HG02678 (cell line): ENCODE measurements around the gene ATP9B.

Source experiments
- ATAC-seq: cut with Tn5 transposase; IDR thresholded peaks from one replicate; pipeline ENCODE4 v1.9.1; 2021; ENCODE audit warnings: mild to moderate bottlenecking, moderate library complexity; ENCODE audit not compliant: unreplicated experiment

ATP9B gene, protein sequence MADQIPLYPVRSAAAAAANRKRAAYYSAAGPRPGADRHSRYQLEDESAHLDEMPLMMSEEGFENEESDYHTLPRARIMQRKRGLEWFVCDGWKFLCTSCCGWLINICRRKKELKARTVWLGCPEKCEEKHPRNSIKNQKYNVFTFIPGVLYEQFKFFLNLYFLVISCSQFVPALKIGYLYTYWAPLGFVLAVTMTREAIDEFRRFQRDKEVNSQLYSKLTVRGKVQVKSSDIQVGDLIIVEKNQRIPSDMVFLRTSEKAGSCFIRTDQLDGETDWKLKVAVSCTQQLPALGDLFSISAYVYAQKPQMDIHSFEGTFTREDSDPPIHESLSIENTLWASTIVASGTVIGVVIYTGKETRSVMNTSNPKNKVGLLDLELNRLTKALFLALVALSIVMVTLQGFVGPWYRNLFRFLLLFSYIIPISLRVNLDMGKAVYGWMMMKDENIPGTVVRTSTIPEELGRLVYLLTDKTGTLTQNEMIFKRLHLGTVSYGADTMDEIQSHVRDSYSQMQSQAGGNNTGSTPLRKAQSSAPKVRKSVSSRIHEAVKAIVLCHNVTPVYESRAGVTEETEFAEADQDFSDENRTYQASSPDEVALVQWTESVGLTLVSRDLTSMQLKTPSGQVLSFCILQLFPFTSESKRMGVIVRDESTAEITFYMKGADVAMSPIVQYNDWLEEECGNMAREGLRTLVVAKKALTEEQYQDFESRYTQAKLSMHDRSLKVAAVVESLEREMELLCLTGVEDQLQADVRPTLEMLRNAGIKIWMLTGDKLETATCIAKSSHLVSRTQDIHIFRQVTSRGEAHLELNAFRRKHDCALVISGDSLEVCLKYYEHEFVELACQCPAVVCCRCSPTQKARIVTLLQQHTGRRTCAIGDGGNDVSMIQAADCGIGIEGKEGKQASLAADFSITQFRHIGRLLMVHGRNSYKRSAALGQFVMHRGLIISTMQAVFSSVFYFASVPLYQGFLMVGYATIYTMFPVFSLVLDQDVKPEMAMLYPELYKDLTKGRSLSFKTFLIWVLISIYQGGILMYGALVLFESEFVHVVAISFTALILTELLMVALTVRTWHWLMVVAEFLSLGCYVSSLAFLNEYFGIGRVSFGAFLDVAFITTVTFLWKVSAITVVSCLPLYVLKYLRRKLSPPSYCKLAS

DNA sequence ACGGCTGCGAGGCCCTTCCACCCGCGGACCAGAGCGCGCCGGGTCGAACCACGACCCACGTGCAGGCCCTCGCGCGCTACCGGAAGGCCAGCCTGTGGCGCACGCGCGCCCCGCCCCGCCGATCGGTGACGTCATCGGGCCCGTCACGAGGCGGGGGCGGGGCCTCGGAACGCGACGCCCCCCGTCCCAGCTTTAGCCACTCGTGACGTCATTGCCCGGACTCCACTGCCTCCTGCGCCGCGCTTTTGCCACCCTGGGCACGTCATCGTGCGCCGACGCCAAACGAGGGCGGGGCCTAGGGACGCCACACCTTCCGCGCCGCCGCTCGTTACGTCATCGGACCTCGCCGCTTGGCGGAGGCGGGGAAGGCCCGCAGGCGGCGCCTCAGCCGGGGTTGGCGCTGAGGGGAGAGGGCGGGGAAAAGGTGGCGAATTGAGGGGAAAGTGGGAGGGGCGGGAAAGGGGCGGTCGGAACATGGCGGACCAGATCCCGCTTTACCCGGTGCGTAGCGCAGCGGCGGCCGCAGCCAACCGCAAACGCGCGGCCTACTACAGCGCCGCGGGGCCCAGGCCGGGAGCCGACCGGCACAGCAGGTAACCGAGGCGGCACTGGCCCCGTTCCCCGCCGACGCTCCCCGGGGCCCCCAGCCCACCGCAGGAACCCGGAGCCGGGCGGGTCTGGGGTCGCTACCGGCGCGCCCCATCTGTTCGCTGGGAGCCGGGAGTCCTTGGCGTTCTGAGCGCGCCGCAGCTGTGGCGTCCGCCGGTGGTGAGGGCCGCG, at the start of gene ATP9B:
Gene ATP9B, plus strand, starts transcription at position 458 of the 780 bp plus-strand sequence. Its CDS starts 17 bp downstream, at position 475.
- ATAC-seq: peak; percentile 85

DNA sequence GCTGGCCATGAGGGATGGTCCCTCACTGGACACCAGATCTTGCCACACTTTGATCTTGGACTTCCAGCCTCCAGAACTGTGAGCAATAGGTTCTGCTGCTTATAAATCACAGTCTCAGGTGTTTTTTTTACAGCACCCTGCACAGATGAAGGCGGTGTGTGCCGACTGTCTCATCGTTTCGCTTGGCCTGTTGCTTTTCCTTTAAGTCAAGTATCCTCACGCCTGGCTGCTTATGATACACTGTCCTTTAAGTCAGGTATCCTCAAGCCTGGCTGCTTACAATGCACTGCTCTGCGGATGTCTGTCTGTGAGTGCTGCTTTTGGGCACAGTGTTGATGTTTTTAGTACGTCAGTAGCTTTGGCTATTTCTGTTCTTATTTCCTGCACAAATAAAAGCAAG, 49.3 kb upstream of the ATP9B start:
- ATAC-seq: no peak

DNA sequence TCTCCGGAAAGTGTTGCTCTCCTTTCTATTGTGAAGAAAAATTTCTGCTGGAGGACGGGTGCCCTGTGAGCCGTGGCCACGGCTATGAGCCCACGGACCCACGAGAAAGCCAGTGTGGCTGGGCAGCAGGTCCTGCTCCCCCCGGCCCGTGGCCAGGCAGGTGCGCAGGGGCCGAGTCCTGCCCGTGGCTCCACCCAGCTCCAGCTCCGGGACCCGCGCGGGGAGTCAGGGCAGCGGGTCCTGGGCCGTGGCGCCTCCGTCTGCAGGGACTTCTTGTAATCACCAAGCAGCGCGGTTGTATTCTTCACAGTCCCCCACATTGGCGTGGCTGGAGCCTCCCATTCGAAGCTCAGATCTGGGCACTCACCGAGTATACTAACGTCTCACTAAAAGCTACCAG, 46.6 kb upstream of the ATP9B start:
- no peak for ATAC-seq

DNA sequence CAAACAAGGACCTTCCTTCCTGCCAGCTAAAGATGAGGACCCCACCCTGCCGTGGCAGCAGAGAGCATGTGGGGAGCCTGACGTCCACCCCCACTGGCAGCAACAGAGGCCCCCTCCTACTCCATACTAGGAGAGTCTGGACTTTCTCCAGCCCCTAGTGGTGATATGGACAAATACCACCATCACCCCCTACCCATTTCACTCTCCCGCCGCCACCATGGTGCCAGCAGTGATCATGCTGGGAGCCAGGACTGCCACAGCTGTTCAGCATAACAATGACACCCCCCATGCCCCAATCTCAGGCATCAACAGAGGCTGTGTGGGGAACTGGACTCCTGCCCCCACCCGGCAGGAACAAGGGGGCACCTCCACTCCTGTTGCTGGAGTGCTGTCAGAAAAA, 42.7 kb upstream of the ATP9B start:
- no peak for ATAC-seq

DNA sequence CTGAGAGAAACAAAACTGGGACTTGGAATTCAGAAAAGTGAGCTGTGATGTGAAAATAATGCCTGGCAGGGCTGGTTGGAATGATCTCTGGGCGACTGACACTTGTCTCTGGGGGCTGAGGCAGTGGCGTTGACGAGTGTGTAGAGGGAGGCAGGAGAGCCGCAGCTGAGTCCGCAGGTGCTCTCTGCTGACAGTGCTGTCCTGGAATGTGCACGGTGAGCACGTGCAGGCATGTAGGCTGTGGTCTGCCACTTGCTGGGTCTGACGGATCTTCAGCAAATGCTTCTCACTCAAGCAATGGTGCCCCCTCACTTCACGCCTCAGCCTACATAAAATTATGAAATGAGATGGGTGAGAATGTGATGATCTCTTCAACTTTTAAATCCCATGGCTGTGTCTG, 38.5 kb upstream of the ATP9B start:
- no peak for ATAC-seq

DNA sequence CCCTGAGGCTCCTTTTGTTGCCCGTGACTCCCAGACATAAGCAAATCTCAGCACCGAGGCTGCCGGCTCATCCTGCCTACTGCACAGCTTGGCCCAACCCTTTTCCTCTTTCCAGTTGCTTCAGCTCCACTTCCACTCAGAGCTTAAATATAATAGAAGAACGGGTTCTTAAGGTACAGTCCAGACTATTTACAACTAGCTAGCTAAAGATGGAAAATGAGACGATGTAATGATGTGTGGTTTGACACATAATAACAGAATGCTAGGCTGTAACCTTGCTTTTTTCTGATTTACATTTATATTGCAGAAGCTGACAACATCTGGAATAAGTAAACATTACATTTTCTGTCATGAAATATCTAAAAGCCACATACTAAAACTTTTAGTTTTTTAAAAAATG, 26.9 kb upstream of the ATP9B start:
- ATAC-seq: no peak

DNA sequence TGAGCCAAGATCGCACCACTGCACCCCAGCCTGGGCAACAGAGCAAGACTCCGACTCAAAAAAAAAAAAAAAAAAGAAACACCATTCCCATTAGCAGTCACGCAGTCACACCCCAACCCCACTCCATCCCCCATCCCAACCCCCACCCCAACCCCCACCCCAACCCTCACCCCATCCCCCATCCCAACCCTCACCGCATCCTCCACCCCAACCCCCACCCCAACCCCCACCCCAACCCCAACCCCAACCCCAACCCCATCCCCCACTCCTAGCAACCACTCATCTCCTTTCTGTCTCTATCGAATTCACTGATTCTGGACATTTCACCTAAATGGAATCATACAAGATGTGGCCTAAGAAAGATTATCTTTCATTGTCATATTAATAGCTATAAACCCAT, 25.9 kb upstream of the ATP9B start:
- ATAC-seq: no peak

DNA sequence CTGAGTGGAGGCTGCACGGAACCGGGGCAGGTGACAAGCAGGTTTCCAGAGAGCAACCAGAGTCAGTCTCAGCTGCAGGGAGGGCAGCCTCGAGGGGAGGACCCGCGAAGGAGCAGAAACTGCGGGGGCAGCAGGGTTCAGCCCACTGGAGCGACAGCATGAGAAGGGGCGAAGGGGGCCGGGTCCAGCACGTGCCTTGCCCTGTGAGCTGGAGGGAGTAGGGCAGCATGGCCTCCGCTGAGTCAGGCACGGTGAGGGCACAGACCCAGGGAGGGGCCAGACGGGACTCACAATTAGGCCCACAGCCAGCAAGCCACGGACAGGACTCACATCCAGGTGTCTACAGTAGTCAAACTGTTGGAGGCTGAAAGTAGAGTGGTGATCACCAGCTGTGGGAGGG, 22.7 kb upstream of the ATP9B start:
- ATAC-seq: no peak

DNA sequence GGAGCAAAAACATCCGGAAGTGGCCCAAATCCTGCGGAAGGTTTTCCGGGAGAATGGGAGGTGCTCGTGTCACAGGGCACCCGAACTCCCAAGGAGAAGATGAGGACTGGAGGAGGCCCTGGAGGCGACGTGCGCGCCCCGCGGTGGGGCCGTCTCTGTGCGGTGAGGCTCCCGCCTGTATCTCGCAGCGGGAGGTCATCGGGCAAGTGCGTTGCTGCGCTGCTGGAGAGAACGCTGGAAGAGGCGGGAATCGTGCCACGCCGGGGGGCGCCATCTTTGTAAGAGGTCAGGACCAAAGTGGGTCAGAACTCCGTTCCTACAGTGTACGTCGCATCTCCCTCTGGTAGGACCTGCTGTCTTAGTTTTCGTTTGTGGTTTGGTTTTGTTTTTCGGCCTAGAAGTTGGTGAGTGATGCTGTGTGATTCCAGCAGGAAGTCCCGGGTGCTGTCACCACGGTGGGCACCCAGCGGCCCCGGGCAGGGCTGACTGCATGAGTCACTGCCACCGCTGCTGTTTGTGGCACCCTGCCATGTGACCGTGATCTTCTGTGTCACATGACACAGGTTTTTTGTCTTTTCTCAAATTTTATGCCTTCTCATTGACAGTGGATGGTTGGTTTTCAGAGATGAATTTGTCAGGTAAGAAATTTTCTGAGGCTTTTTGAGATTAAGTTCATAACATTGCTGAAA, 21.5 kb upstream of the ATP9B start:
- no peak for ATAC-seq

DNA sequence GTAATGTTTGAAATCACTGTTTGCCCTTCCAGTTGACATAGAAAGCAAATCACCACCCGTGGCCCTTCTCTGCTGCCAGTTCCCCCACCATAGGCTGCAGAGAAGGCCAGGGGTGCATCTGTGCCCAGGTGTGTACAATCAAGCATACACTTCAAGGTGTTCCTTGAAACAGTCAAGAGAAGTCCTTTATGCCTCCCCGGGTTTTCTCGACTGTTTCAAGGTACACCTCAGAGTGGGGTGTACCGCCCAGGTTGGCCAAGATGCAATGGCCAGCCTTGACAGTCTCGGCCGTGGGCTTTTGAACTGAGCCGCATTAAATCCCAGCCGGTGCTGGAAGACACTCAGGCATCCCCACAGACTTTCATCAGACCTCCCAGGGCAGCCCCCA, 21.0 kb upstream of the ATP9B start:
- ATAC-seq: no peak

DNA sequence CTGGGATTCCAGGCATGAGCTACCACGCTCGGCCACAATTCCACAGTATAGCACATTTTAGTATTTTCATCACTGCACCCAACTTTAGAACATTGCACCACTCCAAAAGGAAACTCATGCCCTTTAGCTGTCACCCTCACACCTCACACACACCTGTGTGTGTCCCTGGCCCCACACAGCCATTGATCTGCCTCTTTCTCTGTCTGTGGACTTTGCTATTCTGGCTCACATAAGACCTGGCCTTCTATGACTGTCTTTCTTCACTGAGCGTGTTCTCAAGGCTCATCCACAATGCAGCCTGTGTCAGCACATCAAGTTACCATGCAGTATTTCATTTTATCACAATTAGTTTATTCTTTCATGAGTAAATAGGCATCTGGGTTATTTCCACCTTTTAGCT, 19.7 kb upstream of the ATP9B start:
- ATAC-seq: no peak

DNA sequence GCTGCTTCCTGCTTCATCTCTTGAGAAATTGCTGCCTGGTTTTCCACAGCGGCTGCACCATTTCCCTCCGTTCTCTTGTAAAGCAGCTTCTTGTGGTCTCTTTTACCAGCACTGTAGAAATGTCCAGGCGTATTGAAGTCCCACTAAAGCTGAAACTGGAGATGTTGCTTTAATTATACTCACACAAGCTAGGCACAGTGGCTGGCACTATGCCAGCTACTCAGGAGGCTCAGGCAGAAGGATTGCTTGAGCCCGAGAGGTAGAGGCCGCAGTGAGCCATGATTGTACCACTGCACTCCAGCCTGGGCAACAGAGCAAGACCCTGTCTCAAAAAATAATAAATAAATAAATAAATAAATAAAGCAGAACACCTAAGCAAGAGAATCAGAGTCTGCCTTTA, 19.2 kb upstream of the ATP9B start:
- no peak for ATAC-seq

DNA sequence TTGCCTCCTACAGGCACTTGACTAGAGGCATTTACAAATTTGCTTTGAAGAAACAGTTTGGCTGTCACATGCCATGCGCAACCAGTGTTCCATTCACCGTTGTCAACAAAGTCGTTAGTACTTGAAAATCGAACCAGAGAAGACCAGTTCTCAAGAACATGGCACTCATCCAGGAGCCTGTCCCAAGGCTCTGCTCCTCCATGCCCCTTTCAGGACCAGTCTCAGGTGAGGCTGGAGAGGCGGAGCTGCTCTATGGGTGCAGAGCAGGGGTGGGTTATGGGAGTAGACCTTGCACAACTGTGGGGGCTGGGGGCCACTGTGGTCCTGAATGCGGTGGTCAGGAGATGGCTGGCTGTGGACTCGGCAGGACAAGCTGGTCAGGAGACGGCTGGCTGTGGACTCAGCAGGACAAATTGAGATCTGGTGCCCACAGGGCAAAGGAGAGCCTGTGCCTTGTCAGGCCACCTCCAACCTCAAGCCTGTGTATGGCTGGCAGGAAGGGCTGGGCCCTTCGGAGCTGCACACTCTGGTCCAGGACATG, 12.3 kb upstream of the ATP9B start:
- no peak for ATAC-seq

DNA sequence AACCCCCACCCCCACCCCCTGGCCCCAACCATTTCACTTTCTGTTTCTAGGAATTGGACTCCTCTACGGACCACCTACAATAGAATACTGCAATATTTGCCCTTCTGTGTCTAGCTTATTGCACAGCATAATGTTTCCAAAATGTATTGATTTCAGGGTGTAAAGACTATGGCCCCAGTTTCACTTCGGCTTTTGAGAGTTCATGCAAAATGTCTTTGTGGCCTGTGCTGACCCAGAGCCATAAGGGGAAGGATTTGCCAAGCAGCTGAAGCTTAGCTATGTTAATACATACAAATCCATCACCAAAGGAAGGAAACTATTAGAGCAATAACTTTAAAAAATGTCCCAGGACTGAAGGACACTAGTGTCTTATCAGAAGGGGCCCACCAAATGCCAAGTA, 11.2 kb upstream of the ATP9B start:
- ATAC-seq: peak; percentile 66

DNA sequence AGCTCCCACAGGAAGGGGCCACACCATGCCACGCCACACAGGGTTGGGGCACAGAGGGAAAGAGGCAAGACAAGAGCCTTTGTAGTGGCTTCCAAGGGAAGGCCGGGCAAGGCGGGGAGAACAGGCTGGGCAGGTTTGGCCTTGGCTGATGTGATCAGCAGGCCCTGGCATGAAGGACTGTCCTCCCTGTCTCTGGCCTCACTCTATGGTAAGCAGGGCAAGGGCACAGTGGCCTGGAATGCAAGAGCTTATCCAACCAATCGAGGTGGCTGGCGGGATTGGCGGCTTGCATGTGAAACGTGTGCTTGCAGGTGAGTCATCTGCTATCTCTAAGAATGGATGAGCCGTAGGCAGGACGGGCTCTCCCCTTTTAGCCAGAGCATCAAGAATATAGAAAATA, 6.4 kb upstream of the ATP9B start:
- ATAC-seq: no peak

DNA sequence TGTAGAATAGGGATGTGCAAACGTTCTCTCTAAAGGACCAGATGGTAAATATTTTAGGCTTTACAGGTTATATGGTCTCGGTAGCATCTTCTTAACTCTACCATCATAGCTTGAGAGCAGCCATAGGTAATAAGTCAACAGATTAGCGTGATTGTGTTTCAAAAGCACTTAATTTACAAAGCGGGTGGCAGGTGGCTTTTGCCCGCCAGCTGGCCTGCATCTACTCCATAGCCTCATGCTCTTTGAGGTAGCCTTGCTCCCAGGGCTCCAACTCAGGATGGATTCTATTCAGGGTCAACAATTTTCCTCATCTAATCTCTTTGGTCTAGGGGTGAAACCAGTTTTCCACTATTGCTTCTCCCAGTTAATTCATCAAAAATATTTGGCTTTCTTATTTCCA, 5.0 kb upstream of the ATP9B start:
- ATAC-seq: no peak

DNA sequence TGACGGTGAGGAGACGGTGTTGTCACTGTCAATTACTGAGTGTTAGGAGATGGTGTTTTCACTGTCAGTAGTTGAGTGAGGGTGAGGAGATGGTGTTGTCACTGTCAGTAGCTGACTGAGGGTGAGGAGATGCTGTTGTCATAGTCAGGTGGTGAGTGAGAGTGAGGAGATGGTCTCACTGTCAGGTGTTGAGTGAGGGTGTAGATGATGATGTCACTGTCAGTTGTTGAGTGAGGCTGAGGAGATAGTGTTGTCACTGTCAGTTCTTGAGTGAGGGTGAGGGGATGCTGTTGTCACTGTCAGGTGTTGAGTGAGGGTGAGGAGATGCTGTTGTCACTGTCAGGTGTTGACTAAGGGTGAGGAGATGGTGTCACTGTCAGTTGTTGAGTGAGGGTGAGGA, 3.4 kb upstream of the ATP9B start:
- no peak for ATAC-seq

DNA sequence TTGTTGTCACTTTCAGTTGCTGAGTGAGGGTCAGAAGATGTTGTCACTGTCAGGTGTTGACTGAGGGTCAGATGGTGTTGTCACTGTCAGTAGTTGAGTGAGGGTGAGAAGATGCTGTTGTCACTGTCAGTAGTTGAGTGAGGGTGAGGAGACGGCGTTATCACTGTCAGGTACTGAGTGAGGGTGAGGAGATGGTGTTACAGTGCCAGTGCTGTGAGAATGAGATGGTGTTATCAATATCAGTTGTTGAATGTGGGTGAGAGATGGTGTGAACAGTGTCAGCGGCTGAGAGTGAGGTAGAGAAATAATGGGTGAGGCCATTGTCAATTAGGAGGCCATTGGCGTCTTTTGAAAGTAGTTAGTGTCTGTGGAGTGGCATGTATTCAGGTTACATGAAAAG, 1.6 kb upstream of the ATP9B start:
- no peak for ATAC-seq

DNA sequence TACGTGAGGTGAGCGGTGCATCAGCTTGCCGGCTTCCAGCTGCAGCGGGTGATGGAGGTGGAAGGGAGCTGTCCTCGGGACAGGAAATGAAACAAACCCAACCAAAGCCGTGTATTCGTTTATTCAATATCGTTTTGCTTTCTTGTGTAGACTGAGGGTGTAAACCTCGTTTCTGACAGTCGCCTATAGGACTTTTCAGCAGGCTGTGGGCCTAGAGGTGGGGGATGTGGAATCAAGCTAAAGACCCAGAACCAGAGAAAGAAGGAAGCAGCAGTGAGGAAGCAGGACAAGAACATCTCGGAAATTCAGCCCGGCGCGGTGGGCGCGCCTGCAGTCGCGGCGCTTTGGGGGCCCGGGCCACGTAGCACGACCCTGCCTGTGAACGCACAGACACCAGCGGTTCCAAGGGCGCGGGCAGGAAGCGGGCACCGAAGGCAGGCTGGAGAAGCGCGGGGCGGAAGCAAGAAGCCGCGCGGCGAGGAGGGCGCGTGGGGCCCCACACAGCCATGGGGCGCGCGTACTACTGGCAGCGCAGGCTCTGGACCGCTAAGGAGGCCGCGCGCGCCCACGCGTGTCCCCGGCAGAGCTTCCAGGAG, 755 bp upstream of the ATP9B start:
- peak; percentile 36 for ATAC-seq

DNA sequence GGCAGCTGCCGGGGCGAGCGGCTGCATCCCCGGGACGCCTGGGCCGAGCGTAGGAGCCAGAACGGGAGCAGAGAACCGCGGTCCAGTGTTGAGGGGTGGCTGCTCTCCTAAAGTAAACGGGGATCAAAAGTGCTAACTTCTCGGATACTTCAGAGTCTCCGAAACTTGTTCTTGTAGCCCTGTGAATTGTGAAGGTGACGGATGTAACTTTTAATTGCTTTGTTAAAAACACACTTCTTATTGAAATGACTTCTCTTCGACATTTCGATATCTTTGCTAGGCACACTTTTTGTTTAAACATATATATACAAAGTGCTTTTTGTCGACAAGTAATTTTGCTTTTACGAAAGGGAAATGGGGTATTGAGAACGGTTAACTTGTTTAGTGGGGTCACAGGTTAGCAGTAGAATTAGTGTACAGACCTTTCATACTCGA, 540 bp downstream of the ATP9B start:
- no peak for ATAC-seq
